Esophagus muscularis mucosa (tissue), 4 donors: Measurements from ENCODE around the gene GDF10. TPM values are rescaled to one million over a fixed set of nuclear protein-coding genes. Genes with fewer than 3 reads are reported as not detected.

Experiments used
- DNase-seq: peaks from one replicate; pipeline ENCODE4 v3.0.0-alpha.2; 2017; ENCODE audit errors: extremely low spot score
- H3K27ac ChIP-seq, 4 donors: fragments of 200-600 bp; sonication (generic); replicated peaks in 1 of 4; 1 replicate in 3 of 4; 2 replicates in 1 of 4; pipeline ENCODE4 v1.5.1; 2016 to 2019; ENCODE audit warnings: mild to moderate bottlenecking in 1 of 4
- H3K27me3 ChIP-seq, 4 donors: fragments of 200-600 bp; sonication (generic); one replicate each; pipeline versions ENCODE4 v1.5.1 to v1.6.0; 2016 to 2019
- H3K36me3 ChIP-seq, 4 donors: fragments of 200-600 bp; sonication (generic); one replicate each; pipeline ENCODE4 v1.5.1; 2016 to 2019
- H3K4me1 ChIP-seq, 4 donors: fragments of 200-600 bp; sonication (generic); one replicate each; pipeline ENCODE4 v1.5.1; 2016 to 2019
- H3K4me3 ChIP-seq, 4 donors: fragments of 200-600 bp; sonication (generic); 1 replicate in 2 of 4; 2 replicates in 2 of 4; pipeline ENCODE4 v1.5.1; 2016 to 2019; ENCODE audit warnings: mild to moderate bottlenecking in 4 of 4, moderate library complexity in 1 of 4
- H3K9me3 ChIP-seq, 4 donors: fragments of 200-600 bp; sonication (generic); 1 replicate in 3 of 4; 2 replicates in 1 of 4; pipeline ENCODE4 v1.5.1; 2016 to 2019
- CTCF ChIP-seq, 3 experiments: fragments of 200-600 bp in 2 of 3; fragments of 450-650 bp in 1 of 3; sonication (generic) in 2 of 3; IDR thresholded peaks; one replicate each; pipeline ENCODE4 v1.5.1; 2017 to 2019; ENCODE audit warnings: antibody characterized with exemption in 3 of 3, mild to moderate bottlenecking in 2 of 3, moderate library complexity in 1 of 3
- EP300 ChIP-seq: sonication (generic); formaldehyde crosslinking; IDR thresholded peaks from one replicate; pipeline ENCODE4 v1.6.1; 2017; ENCODE audit warnings: antibody characterized with exemption
- POLR2A ChIP-seq: fragments of 450-650 bp; IDR thresholded peaks from one replicate; pipeline ENCODE4 v1.6.1; 2017; ENCODE audit warnings: antibody characterized with exemption, moderate library complexity, mild to moderate bottlenecking, low read depth
- POLR2AphosphoS5 ChIP-seq, 2 donors: sonication (generic); formaldehyde crosslinking; IDR thresholded peaks; one replicate each; pipeline ENCODE4 v1.6.1; 2017; ENCODE audit warnings: antibody characterized with exemption in 2 of 2
- WGBS: methylation state at CpG from one replicate; pipeline ENCODE4 v1.1.5; 2018; 5-methylcytosine and 5-hydroxymethylcytosine counted together
- intact Hi-C: fragments of 100-400 bp; cut with DNase I; formaldehyde crosslinking; loops from one replicate; pipeline ENCODE4 v1.15.1; 2023
- total RNA-seq, 4 donors: library from RNA; depleted of rRNA; stranded (reverse); fragments of >200 nt; gene quantifications; one replicate each; pipeline versions ENCODE4 v1.1.0 to v1.2.1, GENCODE V29; 2016

Gene GDF10
- total RNA-seq = 10 to 100 TPM in 3 of 4 donors, 1 to 10 TPM in 1; 5.6 to 33.3 (median 29.5) TPM

- TF ChIP-seq EP300 (no peak), POLR2AphosphoS5 (IDR thresholded peaks at IDR 0.05) (no peak), CTCF (IDR thresholded peaks at IDR 0.05) (no peak), POLR2A (no peak)
- Histone ChIP-seq H3K27ac (peak within 1 kb of the TSS in 3 of 4 donors; percentile 36 to 63 (median 45)), H3K4me1 (peaks cover 4 to 36% (median 21%) of the 10 kb centered on the region in 4 donors), H3K4me3 (peak within 1 kb of the TSS; percentile 52 to 62 (median 55)), H3K36me3 (no peaks in the 10 kb centered on the region), H3K9me3 (no peaks in the 10 kb centered on the region), H3K27me3 (peaks cover 0 to 47% (median 10%) of the 10 kb centered on the region in 4 donors)
- intact Hi-C loops = no loop called here
- no peak for DNase-seq
- 42% methylated on average over 6 of the region's 64 CpGs for WGBS
These were observed at the start of gene GDF10 for GRCh38 chr10:47299611-47300428. GDF10 (plus strand) TSS chr10:47300197; CDS start chr10:47300652, 455 bp downstream.

GRCh38 chr10:47252093-47252780 lies 47.8 kb upstream of the GDF10 start:
- H3K4me1 ChIP-seq = peaks cover 3 to 9% (median 5%) of the 10 kb centered on the region in 4 donors
- no peaks in the 10 kb centered on the region for H3K9me3 ChIP-seq
- no peak for DNase-seq
- no peak overlapping the region for H3K4me3 ChIP-seq
- H3K27ac ChIP-seq = no peak overlapping the region
- H3K36me3 ChIP-seq = no peaks in the 10 kb centered on the region
- no peak for TF ChIP-seq EP300
- TF ChIP-seq POLR2A = no peak
- no peak for TF ChIP-seq POLR2AphosphoS5 (IDR thresholded peaks at IDR 0.05)
- no peak for TF ChIP-seq CTCF (IDR thresholded peaks at IDR 0.05)
- intact Hi-C loops = no loop called here
- 97% methylated on average over 6 of the region's 7 CpGs for WGBS
- H3K27me3 ChIP-seq = no peaks in the 10 kb centered on the region

GRCh38 chr10:47253030-47253637 lies 46.9 kb upstream of the GDF10 start:
- TF ChIP-seq EP300 = no peak
- no peak for TF ChIP-seq POLR2A
- TF ChIP-seq CTCF (IDR thresholded peaks at IDR 0.05) = no peak
- no peak for TF ChIP-seq POLR2AphosphoS5 (IDR thresholded peaks at IDR 0.05)
- Histone ChIP-seq H3K4me3 (no peak overlapping the region), H3K9me3 (no peaks in the 10 kb centered on the region), H3K27ac (no peak overlapping the region), H3K4me1 (peaks cover 3 to 9% (median 5%) of the 10 kb centered on the region in 4 donors), H3K36me3 (no peaks in the 10 kb centered on the region), H3K27me3 (no peaks in the 10 kb centered on the region)
- intact Hi-C loops = no loop called here
- WGBS = 90% methylated on average over 9 of the region's 10 CpGs
- no peak for DNase-seq

- Histone ChIP-seq H3K4me1 (peaks cover 3 to 9% (median 5%) of the 10 kb centered on the region in 4 donors), H3K36me3 (no peaks in the 10 kb centered on the region), H3K27me3 (no peaks in the 10 kb centered on the region), H3K9me3 (no peaks in the 10 kb centered on the region), H3K4me3 (no peak overlapping the region), H3K27ac (no peak overlapping the region)
- WGBS = 76% methylated on average over 8 of the region's 19 CpGs
- intact Hi-C loops = no loop called here
- no peak for TF ChIP-seq CTCF (IDR thresholded peaks at IDR 0.05)
- TF ChIP-seq EP300 = no peak
- no peak for TF ChIP-seq POLR2AphosphoS5 (IDR thresholded peaks at IDR 0.05)
- TF ChIP-seq POLR2A = no peak
- DNase-seq = no peak
These were observed 46.2 kb upstream of the GDF10 start for GRCh38 chr10:47253651-47254375.
